Smooth muscle cell (in vitro differentiated cells): ENCODE data around the gene PAK1. TPM values are rescaled to one million over a fixed set of nuclear protein-coding genes. Genes with fewer than 3 reads are reported as not detected.

Experiments used
- DNase-seq: peaks from one replicate; lab custom pipeline; 2025; ENCODE audit not compliant: unreplicated experiment; lab: John Stamatoyannopoulos, UW
- H2AFZ ChIP-seq: fragments of 200-600 bp; sonication (generic); 2 replicates; pipeline ENCODE4 v1.6.0; 2016; ENCODE audit warnings: antibody characterized with exemption, low read depth, mild to moderate bottlenecking
- H3F3A ChIP-seq: fragments of 200-600 bp; sonication (generic); 2 replicates; pipeline ENCODE4 v1.6.0; 2017; ENCODE audit warnings: antibody characterized with exemption, low read depth
- H3K27ac ChIP-seq: fragments of 200-600 bp; sonication (generic); 2 replicates; pipeline ENCODE4 v1.5.1; 2016; ENCODE audit warnings: low read depth, mild to moderate bottlenecking
- H3K27me3 ChIP-seq: fragments of 200-600 bp; sonication (generic); 2 replicates; pipeline ENCODE4 v1.6.1; 2016; ENCODE audit warnings: low read depth, mild to moderate bottlenecking
- H3K36me3 ChIP-seq: fragments of 200-600 bp; sonication (generic); 2 replicates; pipeline ENCODE4 v1.5.1; 2016; ENCODE audit warnings: low read depth
- H3K4me1 ChIP-seq: fragments of 200-600 bp; sonication (generic); 2 replicates; pipeline ENCODE4 v1.5.1; 2016; ENCODE audit warnings: low read depth
- H3K4me2 ChIP-seq: fragments of 200-600 bp; sonication (generic); 2 replicates; pipeline ENCODE4 v1.6.0; 2016; ENCODE audit warnings: mild to moderate bottlenecking
- H3K4me3 ChIP-seq: fragments of 200-600 bp; sonication (generic); 2 replicates; pipeline ENCODE4 v1.5.1; 2016; ENCODE audit warnings: mild to moderate bottlenecking
- H3K79me2 ChIP-seq: fragments of 200-600 bp; sonication (generic); 2 replicates; pipeline ENCODE4 v1.6.0; 2016; ENCODE audit warnings: low read depth, mild to moderate bottlenecking
- H3K9ac ChIP-seq: fragments of 200-600 bp; sonication (generic); 2 replicates; pipeline ENCODE4 v1.6.0; 2016; ENCODE audit warnings: low read depth
- H3K9me3 ChIP-seq: fragments of 200-600 bp; sonication (generic); replicated peaks from 2 replicates; pipeline ENCODE4 v1.5.1; 2016; ENCODE audit warnings: low read depth
- H4K20me1 ChIP-seq: fragments of 200-600 bp; sonication (generic); 2 replicates; pipeline ENCODE4 v1.6.0; 2016; ENCODE audit warnings: low read depth
- WGBS: methylation state at CpG from one replicate; pipeline ENCODE4 v1.1.7; 2016; ENCODE audit warnings: low lambda C conversion rate; 5-methylcytosine and 5-hydroxymethylcytosine counted together
- polyA plus RNA-seq: library from polyadenylated mRNA; unstranded; fragments of >200 nt; fragmentation: Nextera tagmentation; extraction: Ambion mirVana; gene quantifications from 2 replicates; pipeline ENCODE4 v1.2.1, GENCODE V29; 2016
- total RNA-seq: library from RNA; depleted of rRNA; stranded (reverse); fragments of >200 nt; gene quantifications from 2 replicates; pipeline ENCODE4 v1.2.3, GENCODE V29; 2014
- TF ChIP-seq, protein P1 (sequence below): fragments of 200-600 bp; sonication (generic); IDR thresholded peaks from 2 replicates; pipeline ENCODE4 v1.5.1; 2017; ENCODE audit warnings: borderline replicate concordance, mild to moderate bottlenecking, antibody characterized with exemption; ENCODE audit not compliant: insufficient read depth, poor library complexity, severe bottlenecking

PAK1 gene
- total and polyA plus RNA-seq, 2 experiments from 2014 or later = 20.5 to 31.7 TPM

DNA sequence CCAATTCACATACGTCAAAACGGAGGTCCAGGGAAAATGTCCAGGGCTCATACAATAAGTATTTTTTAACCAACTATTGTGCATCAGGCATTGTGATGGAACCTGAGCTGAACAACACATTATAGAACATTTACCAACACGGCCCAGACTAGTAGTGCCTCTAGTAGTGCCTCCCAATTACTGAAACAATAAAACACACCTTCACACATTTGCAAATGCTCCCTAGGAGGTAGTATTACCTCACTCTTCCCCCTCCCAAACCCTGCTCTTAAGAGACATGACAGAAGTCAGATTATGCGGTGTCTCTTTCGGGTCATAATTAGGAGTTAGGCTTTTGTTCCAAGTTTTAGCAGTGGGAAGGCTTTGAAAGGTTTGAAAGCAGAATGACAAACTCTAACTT is 61.1 kb downstream of the PAK1 start:
- H4K20me1 ChIP-seq = peaks cover under 1% of the 10 kb centered on the region
- no peaks in the 10 kb centered on the region for H3K36me3 ChIP-seq
- H3K27me3 ChIP-seq = no peaks in the 10 kb centered on the region
- WGBS = 79% methylated on average over 5 of the region's 5 CpGs
- no peak overlapping the region for H3K27ac ChIP-seq
- H2AFZ ChIP-seq = no peak overlapping the region
- no peak for DNase-seq
- peaks cover 18% of the 10 kb centered on the region for H3K4me1 ChIP-seq
- no peak overlapping the region for H3K4me2 ChIP-seq
- H3K79me2 ChIP-seq = no peaks in the 10 kb centered on the region
- no peak overlapping the region for H3K4me3 ChIP-seq
- H3K9ac ChIP-seq = no peak overlapping the region
- no peaks in the 10 kb centered on the region for H3K9me3 ChIP-seq
- TF ChIP-seq, protein P1, sequence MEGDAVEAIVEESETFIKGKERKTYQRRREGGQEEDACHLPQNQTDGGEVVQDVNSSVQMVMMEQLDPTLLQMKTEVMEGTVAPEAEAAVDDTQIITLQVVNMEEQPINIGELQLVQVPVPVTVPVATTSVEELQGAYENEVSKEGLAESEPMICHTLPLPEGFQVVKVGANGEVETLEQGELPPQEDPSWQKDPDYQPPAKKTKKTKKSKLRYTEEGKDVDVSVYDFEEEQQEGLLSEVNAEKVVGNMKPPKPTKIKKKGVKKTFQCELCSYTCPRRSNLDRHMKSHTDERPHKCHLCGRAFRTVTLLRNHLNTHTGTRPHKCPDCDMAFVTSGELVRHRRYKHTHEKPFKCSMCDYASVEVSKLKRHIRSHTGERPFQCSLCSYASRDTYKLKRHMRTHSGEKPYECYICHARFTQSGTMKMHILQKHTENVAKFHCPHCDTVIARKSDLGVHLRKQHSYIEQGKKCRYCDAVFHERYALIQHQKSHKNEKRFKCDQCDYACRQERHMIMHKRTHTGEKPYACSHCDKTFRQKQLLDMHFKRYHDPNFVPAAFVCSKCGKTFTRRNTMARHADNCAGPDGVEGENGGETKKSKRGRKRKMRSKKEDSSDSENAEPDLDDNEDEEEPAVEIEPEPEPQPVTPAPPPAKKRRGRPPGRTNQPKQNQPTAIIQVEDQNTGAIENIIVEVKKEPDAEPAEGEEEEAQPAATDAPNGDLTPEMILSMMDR = no peak
- no peaks in the 10 kb centered on the region for H3F3A ChIP-seq

DNA sequence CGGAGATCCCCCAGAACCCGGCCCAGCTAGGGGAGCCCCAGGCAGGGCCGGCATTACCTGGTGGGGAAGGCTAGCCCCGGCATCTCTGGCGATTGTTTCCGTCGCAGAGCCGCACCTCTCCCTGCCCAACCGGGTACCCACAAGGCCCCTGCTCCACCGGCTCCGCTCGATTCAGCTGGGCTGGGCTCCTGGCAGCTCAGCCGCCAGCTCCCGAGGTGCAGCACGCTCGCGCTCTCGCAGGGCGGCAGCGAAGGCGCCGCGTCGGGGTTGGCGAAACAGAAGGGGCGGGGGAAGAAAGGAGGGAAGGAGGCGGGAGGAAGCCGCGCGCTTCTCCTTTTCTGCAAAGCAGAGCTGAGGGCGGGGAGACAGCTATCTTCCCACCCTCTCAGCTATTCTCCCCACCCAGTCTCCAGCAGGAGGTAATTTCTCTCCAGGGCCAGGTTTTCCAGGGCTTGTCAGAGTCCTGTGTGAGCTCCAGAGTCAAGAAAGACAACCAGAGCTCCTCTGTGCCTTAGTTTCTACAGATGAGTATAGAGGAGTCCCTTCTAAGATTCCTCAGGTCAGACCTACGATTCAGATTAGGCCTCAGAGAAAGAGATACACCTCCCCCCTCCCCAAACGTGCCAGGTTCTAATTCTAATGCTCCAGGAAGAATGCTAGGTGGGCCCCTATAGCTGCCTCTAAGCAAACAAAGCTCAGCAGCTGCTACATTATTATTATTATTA is 62.0 kb downstream of the PAK1 start:
- Histone ChIP-seq H3K79me2 (no peaks in the 10 kb centered on the region), H3K4me3 (peak overlapping the region; percentile 63), H3K9me3 (no peaks in the 10 kb centered on the region), H3K4me1 (peaks cover 23% of the 10 kb centered on the region), H4K20me1 (peaks cover 8% of the 10 kb centered on the region), H3K27ac (no peak overlapping the region), H3K36me3 (no peaks in the 10 kb centered on the region), H3K4me2 (peak overlapping the region; percentile 98), H3K27me3 (no peaks in the 10 kb centered on the region), H2AFZ (peak overlapping the region; percentile 90), H3F3A (no peaks in the 10 kb centered on the region), H3K9ac (peak overlapping the region; percentile 61)
- TF ChIP-seq, protein P1 = no peak
- peak; percentile 36 for DNase-seq
- WGBS = 4% methylated on average over 14 of the region's 33 CpGs

DNA sequence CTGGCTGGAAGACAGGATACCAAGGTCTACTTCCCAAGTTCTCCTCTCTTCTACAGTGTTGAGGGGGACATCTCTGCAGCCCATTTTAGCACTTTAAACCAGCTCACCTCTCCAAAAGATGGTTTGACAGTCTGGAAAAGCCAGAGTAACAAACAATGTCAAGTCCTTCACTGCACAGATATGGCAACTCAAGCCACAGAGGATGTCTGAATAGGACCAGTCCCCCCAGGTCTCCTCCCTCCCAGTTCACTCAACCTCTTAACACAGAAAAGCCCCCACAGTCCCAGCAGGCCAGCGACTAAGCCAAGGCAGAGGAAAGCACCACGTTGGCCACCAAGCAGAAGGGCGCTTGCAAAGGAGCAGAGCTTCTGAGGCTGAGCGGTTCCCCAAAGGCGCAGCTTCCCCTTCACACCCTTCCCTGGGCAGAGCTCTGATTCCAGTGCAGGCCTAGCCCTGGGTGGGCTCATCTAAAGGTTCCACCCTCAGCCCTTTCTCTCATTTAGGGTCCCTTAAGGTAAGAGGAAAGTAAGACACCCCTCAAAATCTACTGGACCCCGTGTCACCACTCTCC is 62.7 kb downstream of the PAK1 start:
- H3K79me2 ChIP-seq = no peaks in the 10 kb centered on the region
- DNase-seq = no peak
- H2AFZ ChIP-seq = peak overlapping the region; percentile 90
- H3K9ac ChIP-seq = peak overlapping the region; percentile 61
- H3K4me2 ChIP-seq = peak overlapping the region; percentile 98
- H3K27ac ChIP-seq = no peak overlapping the region
- no peaks in the 10 kb centered on the region for H3K27me3 ChIP-seq
- no peaks in the 10 kb centered on the region for H3F3A ChIP-seq
- H3K9me3 ChIP-seq = no peaks in the 10 kb centered on the region
- TF ChIP-seq, protein P1 = no peak
- WGBS = 11% methylated on average over 6 of the region's 6 CpGs
- peak overlapping the region; percentile 63 for H3K4me3 ChIP-seq
- peaks cover 23% of the 10 kb centered on the region for H3K4me1 ChIP-seq
- H3K36me3 ChIP-seq = no peaks in the 10 kb centered on the region
- peaks cover 14% of the 10 kb centered on the region for H4K20me1 ChIP-seq
